ENCODE data around the gene PIK3C2G. TPM values are rescaled to one million over a fixed set of nuclear protein-coding genes. Genes with fewer than 3 reads are reported as not detected.

The PIK3C2G gene
- total RNA-seq, 2 donors from 2014 or later = 0.57 to 0.69 TPM

DNA sequence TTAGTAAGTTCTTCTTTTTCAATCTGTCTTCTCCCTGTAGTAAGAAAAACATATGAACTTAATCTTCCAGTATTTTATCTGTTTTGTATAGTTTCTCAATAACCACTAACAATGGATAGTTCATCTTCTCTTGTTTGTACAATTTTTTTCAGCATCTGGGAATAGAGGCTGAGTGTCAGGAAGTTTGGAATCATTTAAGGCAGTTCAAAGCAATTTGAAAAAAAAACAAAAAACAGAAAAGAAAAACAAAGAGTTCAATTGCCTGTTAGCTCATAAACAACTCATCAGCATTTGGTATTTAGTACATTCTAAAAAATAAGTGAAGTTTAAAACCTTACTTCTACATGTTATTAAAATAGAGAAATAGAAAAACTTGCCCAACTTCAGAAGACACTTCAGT lies 359.7 kb downstream of the PIK3C2G start:
- Histone ChIP-seq H3K4me1 (no peaks in the 10 kb centered on the region), H3K4me3 (no peak overlapping the region), H3K36me3 (no peaks in the 10 kb centered on the region), H3K27me3 (no peaks in the 10 kb centered on the region), H3K9ac (ENCODE audit: low read depth in 2 of 2, low read length in 2 of 2) (no peak overlapping the region), H3K9me3 (no peaks in the 10 kb centered on the region), H3K27ac (no peak overlapping the region)
- TF ChIP-seq, protein P1, sequence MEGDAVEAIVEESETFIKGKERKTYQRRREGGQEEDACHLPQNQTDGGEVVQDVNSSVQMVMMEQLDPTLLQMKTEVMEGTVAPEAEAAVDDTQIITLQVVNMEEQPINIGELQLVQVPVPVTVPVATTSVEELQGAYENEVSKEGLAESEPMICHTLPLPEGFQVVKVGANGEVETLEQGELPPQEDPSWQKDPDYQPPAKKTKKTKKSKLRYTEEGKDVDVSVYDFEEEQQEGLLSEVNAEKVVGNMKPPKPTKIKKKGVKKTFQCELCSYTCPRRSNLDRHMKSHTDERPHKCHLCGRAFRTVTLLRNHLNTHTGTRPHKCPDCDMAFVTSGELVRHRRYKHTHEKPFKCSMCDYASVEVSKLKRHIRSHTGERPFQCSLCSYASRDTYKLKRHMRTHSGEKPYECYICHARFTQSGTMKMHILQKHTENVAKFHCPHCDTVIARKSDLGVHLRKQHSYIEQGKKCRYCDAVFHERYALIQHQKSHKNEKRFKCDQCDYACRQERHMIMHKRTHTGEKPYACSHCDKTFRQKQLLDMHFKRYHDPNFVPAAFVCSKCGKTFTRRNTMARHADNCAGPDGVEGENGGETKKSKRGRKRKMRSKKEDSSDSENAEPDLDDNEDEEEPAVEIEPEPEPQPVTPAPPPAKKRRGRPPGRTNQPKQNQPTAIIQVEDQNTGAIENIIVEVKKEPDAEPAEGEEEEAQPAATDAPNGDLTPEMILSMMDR (IDR thresholded peaks at IDR 0.05) = no peak
- DNase-seq = no peak
- intact Hi-C loops (cut with DNase I) = no loop called here

DNA sequence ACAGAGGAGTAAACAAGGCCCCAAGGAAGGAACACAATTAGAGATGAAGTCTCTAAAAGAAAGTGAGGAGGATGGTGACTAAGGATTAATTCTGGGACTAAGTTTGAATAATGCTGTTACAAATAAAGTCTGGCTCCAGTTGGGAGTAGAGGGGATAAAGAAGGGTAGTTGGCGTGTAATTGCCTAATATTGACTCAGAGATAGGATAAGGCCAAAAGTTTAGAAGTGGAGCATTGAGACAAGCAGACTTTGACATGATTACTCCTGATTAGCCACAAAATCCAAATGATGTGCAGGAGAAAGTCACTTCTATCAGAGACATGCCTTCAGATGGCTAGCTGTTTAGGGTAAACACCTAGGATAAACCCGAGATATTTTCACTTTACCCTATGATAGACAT lies 368.1 kb downstream of the PIK3C2G start:
- Histone ChIP-seq H3K4me3 (no peak overlapping the region), H3K9ac (ENCODE audit: low read depth in 2 of 2, low read length in 2 of 2) (no peak overlapping the region), H3K36me3 (no peaks in the 10 kb centered on the region), H3K4me1 (no peaks in the 10 kb centered on the region), H3K9me3 (no peaks in the 10 kb centered on the region), H3K27me3 (no peaks in the 10 kb centered on the region), H3K27ac (no peak overlapping the region)
- DNase-seq = no peak
- TF ChIP-seq, protein P1 (IDR thresholded peaks at IDR 0.05) = no peak
- intact Hi-C loops (cut with DNase I) = no loop called here

GRCh38 chr12:18629916-18630315 lies 368.6 kb downstream of the PIK3C2G start:
- DNase-seq = no peak
- no peaks in the 10 kb centered on the region for H3K36me3 ChIP-seq
- H3K4me3 ChIP-seq = no peak overlapping the region
- TF ChIP-seq, protein P1 (IDR thresholded peaks at IDR 0.05) = no peak
- intact Hi-C loops (cut with DNase I) = no loop called here
- no peaks in the 10 kb centered on the region for H3K9me3 ChIP-seq
- no peak overlapping the region for H3K9ac ChIP-seq (ENCODE audit: low read depth in 2 of 2, low read length in 2 of 2)
- no peaks in the 10 kb centered on the region for H3K4me1 ChIP-seq
- no peaks in the 10 kb centered on the region for H3K27me3 ChIP-seq
- H3K27ac ChIP-seq = no peak overlapping the region

DNA sequence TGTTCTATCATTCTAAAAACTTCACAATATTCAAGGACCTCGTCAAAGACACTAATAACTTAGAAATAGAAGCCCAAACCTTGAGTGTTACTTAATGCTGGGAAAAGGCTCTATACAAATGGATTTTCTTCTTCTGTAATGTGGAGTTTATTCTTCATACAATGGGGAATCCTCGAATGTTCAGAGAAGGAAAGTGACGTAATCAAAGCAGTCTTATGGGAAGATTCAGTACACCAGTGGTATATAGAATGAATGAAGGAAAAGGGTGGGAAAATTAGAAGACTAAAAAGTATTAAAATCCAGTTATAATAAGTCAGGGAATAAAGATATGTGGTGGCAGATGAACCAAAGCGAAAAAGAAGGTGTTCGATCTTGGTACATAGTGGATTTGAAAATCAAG lies 370.0 kb downstream of the PIK3C2G start:
- TF ChIP-seq, protein P1 (IDR thresholded peaks at IDR 0.05) = no peak

DNA sequence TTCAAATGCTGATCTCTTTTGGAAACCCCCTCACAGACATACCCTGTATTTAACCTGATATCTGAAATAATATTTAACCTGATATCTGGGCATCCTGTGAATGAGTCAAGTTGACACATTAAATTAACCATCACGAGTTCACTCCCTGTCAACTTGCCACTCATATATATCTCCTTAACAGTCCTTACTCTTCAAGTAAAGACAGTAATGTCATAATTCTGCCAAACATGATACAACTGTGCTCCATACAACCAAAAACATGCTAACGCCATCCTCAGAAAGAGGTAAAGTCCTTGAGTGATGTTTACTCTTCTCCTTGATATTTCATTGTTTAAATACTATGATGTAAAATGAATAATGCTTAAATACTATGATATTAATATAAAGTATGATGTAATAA lies 371.5 kb downstream of the PIK3C2G start:
- Histone ChIP-seq H3K9me3 (no peaks in the 10 kb centered on the region), H3K4me3 (no peak overlapping the region), H3K4me1 (no peaks in the 10 kb centered on the region), H3K9ac (ENCODE audit: low read depth in 2 of 2, low read length in 2 of 2) (no peak overlapping the region), H3K36me3 (no peaks in the 10 kb centered on the region), H3K27ac (no peak overlapping the region), H3K27me3 (no peaks in the 10 kb centered on the region)
- DNase-seq = no peak
- TF ChIP-seq, protein P1 (IDR thresholded peaks at IDR 0.05) = no peak
- intact Hi-C loops (cut with DNase I) = no loop called here

More for the DNA sequence above, 370.0 kb downstream of the PIK3C2G start:
- no peak overlapping the region for H3K9ac ChIP-seq (ENCODE audit: low read depth in 2 of 2, low read length in 2 of 2)
- no peaks in the 10 kb centered on the region for H3K36me3 ChIP-seq
- no peaks in the 10 kb centered on the region for H3K27me3 ChIP-seq
- H3K4me3 ChIP-seq = no peak overlapping the region
- no peak for DNase-seq
- no peaks in the 10 kb centered on the region for H3K9me3 ChIP-seq
- no peaks in the 10 kb centered on the region for H3K4me1 ChIP-seq
- H3K27ac ChIP-seq = no peak overlapping the region
- intact Hi-C loops (cut with DNase I) = no loop called here

DNA sequence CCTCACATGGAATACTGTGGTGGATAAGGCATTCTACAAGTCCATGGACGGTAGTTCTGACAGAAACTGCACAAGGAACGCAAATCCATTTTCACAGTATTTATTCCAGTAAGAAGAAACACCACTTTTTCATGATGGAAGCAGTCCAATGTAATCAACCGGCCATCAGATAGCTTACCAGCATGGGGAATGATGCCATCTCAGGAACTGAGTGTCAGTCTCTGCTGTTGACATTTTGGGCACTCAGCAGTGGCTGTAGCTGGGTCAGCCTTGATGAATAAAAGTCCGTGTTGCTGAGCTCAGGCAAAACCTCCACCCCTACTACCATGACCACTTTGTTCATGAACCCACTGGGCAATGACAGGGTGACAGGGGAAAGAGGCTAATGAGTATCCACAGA lies 373.1 kb downstream of the PIK3C2G start:
- intact Hi-C loops (cut with DNase I) = no loop called here
- Histone ChIP-seq H3K36me3 (no peaks in the 10 kb centered on the region), H3K4me1 (no peaks in the 10 kb centered on the region), H3K27ac (no peak overlapping the region), H3K9me3 (no peaks in the 10 kb centered on the region), H3K9ac (ENCODE audit: low read depth in 2 of 2, low read length in 2 of 2) (no peak overlapping the region), H3K27me3 (no peaks in the 10 kb centered on the region), H3K4me3 (no peak overlapping the region)
- TF ChIP-seq, protein P1 (IDR thresholded peaks at IDR 0.05) = no peak
- DNase-seq = no peak
